ENCODE data around the gene GATB.

The GATB gene

DNA sequence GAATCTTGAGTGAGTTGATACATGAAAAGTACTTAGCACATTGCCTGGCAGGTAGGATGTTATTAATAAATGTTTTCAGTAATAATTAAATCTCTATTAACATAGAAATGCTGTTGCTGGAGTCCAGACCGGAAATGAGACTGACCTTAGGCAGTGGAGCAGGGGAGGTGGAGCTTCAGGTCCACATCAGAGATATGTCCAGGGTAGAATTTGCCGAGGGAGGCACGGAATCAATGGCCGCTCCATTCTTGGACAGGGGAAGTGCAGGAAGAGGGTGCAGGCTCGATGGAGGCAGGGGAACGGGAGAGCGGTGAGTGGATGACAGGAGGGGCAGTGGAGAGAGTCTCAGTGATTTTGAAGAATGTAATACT is 107.3 kb downstream of the GATB start:
- no peak for DNase-seq (ENCODE audit: low read depth, low spot score)

DNA sequence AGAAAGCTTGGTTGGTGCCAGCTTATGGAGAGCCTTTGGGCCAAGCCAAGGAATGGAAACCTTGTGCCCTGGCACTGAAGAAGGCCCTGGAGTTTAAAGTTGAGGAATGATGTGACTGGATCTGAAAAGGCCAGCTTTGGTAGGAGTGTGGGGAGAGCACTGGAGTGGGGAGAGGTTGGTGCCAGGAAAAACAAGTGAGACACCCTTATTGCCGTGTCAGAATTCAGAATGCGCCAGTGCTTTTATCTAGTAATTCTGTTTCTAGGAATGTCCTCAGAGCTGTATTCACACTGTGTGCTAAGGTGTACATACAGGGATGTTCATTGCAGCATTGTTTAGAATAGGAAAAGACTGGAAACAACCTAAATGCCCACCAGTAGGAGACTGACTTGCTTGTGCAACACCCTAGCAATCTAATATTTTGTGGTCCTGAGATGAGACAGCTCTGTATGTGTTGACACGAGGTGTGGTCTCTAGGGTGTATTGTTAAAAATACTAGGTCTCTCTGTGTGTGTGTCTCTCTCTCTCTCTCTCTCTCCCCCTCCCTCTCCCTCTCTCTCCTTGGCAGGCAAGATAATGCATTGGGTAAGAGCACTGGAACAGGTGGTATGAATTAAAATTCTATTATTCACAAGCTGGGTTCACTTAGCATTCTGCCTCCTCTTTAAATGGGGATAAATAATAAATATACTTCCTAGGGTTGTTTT is 107.8 kb downstream of the GATB start:
- no peak for DNase-seq (ENCODE audit: low read depth, low spot score)

DNA sequence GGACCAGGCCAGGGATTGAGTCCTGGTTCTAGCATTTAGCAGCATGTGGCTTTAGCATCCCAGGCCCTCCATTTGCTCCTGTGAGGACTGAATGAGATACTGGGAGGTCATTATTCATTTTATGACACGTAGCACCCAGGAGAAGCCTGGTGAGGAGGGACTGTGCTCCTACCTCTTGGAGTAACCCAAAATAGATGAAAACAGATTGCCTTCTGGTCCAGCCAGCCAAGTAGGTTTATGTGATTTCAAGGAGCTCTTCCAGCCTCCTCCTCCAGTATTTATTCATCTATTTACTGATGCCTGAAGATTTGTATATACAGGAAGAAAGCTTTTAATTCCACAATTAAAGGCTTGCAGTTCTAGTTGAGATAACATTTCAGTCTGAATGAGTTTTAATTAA is 109.3 kb downstream of the GATB start:
- DNase-seq (ENCODE audit: low read depth, low spot score): no peak

DNA sequence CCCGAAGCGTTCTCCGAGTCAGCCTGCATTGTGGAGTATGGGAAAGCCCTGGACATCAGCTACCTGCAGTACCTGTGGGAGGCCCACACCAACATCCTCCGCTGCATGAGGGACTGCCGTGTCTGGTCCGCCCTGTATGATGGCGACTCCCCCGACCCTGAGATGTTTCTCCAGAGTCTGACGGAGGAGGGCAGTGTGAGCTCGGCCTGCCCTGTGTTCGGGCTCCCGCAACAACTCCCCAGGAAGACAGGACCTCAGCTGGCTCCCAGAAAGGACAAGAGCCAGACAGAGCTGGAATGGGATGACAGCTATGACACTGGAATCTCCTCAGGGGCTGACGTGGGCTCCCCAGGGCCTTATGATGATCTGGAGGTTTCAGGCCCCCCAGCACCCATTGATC is 111.3 kb downstream of the GATB start:
- DNase-seq (ENCODE audit: low read depth, low spot score): no peak

DNA sequence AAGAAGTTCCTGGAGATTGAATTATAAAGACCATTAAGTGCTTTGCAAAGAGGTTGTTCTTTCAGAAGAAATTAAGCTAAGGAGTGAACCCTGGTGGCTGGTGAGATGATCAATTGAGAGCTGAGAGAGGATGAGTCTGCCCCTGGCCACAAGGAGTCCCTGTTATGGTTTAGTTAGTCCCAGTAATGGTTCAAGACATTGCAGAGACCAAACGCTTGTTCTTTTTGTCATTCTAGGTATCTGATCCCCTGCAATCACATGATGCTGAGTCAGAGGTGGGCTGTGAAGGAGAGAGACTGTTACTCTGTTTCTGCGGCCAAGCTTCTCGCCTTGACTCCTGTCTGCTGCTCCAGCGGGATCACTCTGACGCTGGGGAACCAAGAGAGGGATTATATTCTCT is 114.5 kb downstream of the GATB start:
- no peak for DNase-seq (ENCODE audit: low read depth, low spot score)

DNA sequence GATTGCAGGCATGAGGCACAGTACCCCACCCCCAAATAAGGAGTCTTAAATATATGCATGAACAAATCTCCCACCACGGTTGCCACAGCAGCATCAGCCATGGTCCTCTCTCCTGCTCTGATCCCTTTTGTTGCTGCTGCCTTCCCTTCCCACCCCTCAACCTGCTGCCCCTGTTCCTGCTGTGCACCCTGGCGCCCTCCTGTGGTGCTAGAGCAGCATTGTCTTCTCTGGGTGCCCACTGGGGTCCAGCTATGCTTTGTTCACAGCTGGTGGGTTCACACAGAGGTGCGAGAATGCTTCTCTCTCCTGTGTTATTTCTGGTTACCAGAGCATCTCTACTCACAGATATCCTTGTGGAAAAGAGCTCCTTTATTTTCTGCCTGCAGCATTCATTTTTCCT is 116.2 kb downstream of the GATB start:
- no peak for DNase-seq (ENCODE audit: low read depth, low spot score)

DNA sequence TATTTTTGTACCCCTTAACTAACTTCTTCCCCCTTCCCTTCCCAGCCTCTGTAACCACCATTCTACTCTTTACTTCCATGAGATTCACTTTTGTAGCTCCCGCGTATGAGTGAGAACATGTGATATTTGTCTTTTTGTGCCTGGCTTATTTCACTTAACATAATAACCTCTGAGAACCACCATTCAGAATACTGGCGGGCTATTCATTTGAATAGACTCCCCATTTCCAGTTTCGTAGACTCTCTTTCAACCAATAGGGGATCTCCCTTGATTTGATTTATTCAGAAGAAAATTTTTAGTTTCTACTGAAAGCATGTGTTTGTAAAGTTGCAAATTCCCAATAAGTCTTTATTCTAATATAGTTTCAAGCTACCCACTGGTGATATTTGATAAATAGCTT is 117.2 kb downstream of the GATB start:
- no peak for DNase-seq (ENCODE audit: low read depth, low spot score)

DNA sequence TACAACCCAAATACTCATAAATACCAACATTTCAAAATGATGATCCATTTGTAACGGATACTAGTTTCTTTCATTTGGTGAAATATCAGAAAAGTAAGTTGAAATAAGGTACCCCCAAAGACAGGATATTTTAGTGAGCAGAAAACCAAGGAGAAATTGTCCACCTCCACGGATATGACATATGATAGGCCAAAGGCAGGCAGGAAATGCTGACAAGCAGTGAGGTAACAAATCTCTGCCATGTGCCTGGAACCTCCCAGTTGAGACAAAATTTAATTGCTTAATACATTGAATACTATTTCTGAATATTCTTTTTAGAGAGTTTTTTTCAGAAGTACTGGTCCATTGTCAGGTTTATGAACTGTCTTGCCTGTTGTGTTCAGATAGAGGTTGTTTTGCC is 118.8 kb downstream of the GATB start:
- DNase-seq (ENCODE audit: low read depth, low spot score): no peak

DNA sequence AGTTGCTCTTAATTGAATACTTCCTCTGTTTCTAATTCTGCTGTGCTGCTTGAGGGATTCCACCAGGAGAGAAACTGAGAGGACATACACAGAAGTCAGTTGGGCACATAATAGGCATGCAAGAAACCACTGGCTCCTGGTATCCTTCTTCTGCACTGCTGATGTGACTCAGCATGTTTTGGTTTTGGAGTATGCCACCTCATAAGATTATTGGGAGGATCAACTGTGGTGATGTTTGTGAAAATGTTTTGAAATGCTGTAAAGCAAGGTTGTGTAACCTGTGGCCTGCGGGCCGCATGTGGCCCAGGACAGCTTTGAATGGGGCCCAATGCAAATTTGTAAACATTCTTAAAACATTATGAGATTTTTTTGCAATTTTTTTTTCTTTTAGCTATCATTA is 119.6 kb downstream of the GATB start:
- DNase-seq (ENCODE audit: low read depth, low spot score): no peak

DNA sequence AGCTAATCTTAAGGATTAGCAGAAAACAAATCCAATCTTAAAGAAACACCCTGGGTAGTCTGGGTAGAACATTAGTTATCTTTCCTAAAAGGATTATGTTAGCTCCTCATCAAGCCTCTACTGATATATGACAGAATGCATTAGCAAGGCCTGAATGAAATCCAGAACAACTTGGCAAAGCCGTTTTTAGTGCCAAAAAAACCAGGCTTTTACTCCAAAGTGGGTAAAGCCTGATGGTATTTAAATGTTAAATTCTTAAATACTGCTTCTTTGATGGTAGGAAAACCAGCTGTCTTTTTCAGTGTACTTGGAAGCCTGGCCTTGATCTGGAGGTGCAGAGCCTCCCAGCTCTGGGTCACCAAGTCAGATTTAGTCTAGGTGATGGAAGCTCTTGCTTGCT is 120.4 kb downstream of the GATB start:
- DNase-seq (ENCODE audit: low read depth, low spot score): no peak

DNA sequence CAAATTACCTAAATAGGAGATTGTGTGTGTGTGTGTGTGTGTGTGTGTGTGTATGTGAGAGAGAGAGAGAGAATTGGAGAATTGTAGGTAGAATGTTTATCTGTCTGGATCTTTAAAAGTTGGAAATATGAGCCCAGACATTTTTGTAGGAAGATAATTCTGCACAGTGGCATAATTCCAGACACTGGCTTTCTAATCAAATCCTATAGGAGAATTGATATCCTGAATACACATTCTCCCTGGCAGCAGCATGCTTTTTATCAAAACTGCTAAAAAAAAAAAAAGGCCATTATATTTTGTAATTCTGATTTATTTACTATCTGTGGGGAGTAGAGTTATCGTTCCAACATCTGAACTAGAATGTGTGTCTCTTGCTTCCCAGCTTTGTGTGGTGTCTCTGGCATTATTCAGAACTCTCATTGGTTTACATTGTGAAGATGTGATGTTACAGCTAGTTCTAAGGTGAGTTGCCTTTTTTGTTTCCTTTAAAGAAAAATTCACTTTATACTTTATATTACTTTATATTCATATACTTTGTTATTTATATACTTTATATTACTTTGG is 122.4 kb downstream of the GATB start:
- DNase-seq (ENCODE audit: low read depth, low spot score): no peak

DNA sequence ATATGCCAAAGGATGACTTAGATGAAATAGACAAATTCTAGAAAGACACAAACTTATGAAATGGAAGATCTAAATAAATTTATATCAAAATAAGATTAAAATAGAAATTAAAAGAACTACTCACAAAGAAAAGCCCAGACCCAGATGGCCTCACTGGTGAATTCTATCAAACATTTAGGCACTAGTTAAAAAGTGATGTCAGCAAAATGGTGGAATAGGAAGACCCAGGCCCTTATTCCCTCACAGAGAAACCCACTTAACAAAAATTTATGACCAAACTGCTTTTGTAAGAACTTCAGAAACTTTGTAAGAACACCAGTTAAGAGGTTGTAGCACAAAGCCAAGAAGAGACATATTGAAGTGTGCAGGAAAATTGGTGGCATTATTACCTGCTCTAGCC is 129.5 kb downstream of the GATB start:
- no peak for DNase-seq (ENCODE audit: low read depth, low spot score)

DNA sequence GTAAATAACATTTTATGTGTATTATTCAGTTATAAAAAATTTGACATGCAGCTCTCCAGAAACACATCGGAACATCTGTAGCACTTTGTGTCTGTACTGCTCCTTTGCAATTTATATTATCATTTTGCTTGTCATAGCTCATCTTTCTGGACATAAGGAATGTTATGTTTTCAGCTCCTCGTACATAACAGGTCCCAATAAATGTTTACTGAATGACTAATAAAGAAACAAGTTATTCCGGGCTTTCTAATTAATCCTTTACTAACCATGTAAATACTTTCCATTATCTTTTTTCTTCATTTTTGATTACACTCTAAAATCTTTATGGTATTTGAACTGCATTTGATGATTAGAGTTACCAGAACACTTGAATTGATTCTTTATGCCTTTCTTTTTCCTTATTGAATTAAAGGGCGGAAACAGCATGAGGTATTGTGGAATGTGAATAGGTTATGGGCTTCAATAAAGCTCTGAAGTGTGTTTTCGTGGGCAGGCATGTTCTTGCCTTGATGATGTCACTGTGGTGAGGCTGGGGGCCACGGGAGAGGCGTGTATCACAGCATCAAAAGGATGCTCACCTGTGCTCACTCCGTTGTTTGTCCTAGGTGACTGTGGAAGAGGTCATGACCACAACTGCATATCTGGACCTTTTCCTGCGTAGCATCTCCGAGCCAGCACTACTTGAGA is 131.6 kb downstream of the GATB start:
- DNase-seq (ENCODE audit: low read depth, low spot score): no peak

DNA sequence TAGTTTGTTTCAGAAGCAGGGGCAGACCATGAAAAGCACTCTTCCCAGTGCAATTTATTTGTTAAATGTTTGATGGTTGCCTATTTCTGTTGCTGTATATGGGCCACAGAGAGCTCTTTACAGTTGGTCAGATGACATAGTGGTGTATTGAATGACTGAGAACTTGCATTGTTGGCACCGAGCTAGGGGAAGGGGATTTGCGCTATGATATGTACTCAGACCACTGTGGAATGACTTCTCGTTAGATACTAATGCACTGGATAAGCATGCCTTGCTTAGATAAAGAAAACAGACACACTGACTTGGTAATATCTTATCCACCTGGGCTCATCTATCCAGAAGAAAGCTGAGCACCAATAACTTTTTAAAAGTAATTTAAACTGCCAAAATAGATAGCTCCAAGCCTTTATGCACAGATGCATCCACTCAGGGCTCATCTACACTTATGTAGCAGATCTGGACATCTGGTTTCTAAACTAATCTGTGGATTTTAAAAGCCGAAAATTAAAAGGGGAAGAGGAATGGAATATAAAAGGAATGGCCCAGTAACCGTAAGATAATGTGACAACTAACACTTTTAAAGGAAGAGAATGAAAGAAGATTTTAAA is 132.7 kb downstream of the GATB start:
- DNase-seq (ENCODE audit: low read depth, low spot score): no peak

DNA sequence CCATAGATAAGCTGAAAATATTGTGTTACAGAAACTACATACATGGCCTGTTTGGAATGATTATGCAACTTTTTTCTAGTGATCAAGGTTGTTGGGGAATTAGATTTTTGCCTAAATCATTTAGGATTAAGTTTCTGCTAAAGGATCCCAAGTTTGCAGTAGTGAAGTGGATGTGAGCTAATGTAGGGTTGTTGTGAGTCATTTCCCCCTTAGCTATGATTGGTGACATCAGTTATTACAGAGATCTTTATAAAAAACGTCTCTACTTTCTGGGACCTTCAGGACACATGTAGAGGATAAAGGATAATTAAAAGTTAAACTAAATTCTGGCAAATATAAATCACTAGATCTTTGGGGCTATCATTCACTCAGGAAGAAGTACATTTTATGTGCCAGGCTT is 133.3 kb downstream of the GATB start:
- no peak for DNase-seq (ENCODE audit: low read depth, low spot score)

DNA sequence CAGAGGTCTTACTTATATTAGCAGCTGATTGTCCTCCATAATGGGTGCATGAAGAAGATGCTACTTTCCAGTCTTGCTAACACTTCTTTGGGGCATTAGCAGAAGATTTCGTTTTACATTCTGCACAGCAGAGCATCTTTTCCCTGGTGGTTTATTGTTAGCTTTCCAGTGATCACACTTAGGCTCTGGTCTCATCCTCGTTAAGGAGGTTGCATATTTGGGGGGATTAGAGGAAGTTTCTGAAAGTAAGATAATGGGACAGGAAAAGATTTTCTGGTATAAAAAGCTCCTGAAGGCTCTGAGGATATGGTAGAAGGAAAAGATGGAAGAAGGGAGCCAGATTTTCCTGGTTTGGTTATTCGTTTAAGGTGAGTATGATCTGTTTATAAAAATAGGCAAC is 134.1 kb downstream of the GATB start:
- DNase-seq (ENCODE audit: low read depth, low spot score): no peak

DNA sequence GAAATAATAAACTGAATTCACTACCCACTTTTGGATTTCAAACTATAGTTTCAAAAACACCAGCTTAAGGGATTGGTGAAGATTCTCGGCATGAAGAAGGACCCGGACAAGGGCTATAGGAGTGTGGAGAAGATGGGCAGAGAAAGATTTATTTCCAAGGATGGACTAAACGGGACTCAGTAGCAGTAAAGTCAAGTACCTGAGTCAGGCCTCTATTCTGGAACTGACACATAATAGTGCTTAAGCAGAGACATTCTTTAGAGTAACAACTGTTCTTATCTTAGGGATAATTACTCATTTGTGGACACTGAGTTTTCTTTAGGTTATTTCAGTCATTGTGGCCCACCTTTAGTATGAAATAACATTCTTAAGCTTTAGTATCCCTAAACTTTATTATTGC is 134.6 kb downstream of the GATB start:
- no peak for DNase-seq (ENCODE audit: low read depth, low spot score)

DNA sequence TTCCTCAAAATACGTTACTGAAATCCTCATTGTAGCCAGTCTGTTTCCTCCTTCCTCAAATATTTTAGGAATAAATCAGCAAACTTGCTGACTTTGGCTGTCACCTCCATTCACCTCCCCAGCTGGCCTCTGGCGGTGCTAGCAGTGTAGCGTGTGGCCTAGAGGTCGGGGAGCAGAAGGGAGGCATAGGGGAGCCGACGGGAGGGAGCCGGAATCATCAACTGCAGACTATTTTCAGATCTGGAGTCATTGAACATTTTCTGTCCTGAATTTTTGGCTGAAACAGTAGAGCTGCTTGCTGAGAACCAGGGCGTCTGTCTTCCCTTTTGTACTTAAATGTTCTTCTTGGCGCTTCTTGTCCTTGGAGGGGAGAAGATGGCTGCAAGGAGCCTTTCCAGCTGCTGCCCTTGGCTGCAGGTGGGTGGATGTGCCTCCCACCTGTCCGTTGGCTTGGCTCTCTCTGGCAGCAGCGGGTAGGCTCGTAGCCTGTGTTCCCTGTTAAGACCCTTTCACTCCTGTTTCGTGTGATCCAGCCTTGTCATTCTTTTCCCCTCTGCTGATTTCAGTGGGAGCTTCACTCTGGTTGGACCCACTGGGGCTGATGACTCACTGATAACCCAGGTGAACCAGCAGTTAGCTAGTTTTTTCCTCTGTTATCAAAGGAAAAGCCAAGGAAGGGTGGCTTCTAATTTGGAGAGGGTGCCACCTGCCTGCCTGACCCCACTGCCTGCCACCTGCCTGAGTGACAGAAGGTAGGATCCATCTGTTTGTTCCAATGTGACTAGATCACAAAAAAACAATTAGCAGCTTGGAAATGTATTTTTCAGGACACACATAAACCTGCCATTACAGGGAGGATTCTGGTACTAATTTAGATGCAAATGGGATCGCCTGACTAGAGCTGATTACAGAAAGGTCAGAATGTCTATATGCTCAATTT is 135.9 kb downstream of the GATB start:
- no peak for DNase-seq (ENCODE audit: low read depth, low spot score)

Data from brain pericyte (primary cell).